Fibroblast of skin of left quadriceps (primary cell): Measurements from ENCODE around the gene SRRM4.
"Not testable (repeated sequence)": the region's sequence is repeated elsewhere in the genome, so short reads cannot be mapped to it uniquely, and the experiment has no call there.

ENCODE experiments used
- DNase-seq, 2 experiments: peaks; one replicate each; pipeline ENCODE4 v3.0.0-alpha.2; 2013; ENCODE audit warnings: low read depth in 2 of 2

The SRRM4 gene

DNA sequence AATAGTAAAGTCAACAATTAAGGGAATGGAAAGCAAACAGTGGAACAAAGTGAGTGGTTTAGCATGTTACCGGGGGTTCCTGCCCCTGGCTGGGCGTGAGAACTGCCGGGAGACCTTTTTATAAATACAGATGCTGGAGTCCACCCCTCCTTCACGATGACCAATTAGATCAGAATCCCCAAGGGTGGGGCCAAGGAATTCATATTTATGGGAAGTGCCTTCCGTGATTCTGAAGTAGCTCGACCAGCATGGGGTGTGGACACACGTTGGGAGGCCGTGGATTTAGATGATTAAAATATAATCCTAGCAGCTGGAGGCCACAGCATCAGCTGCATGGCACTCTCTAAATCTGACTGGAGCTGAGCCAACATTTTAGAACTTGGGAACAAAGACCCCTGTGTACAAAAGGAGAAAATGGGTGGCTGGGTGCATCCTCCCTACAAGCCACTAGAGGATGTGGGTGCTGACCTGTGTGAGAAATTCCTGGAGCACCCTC, 87.9 kb downstream of the SRRM4 start:
- no peak for DNase-seq

- DNase-seq, result no peak
These were observed 89.8 kb downstream of the SRRM4 start for GRCh38 chr12:119071176-119071575.

DNA sequence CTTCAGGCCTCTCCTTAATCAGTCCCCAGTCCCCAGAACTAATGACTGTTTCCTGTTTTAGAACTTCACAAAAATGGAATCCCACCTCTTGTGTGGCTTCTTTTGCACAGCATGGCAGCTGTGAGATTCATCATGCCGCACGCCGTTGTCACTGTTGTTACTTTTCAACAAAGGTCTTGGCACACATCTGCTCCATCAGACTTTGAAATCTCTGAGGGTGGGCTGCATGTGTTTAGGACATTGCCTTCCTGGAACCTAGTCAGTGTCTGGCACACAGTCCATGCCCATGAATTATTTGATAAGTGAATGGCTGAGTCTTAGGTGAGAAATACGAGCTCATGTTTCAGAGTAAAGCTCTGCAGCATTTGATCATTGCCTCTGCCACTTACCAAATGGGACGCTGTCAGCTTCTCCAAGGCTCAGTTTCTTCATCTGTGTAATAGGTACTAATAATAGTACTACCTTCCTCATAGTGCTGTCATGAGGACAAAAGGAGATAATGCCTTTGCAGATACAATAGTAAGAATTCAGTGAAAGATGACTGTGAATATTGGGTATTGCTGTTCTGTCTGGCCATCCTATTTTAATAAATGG, 90.4 kb downstream of the SRRM4 start:
- no peak for DNase-seq

DNA sequence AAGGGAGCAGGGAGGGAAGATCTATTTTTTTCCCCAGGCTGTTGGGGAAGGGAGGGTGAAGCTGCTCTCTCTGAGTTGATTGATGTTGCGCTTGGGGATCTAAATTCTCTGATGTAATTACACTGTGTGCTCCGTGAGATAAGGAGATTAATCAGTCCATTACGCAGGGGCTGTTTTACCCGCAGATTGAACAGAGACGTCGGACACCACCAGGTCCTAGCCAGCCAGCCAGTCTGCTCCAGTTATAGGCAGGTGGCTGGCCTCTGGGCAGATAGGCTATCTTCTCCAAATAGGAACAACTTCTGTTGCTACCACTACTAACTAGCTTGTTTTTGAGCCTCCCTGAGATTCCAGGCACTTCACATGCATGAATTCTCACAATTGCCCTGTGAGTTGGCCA, 91.1 kb downstream of the SRRM4 start:
- no peak for DNase-seq

DNA sequence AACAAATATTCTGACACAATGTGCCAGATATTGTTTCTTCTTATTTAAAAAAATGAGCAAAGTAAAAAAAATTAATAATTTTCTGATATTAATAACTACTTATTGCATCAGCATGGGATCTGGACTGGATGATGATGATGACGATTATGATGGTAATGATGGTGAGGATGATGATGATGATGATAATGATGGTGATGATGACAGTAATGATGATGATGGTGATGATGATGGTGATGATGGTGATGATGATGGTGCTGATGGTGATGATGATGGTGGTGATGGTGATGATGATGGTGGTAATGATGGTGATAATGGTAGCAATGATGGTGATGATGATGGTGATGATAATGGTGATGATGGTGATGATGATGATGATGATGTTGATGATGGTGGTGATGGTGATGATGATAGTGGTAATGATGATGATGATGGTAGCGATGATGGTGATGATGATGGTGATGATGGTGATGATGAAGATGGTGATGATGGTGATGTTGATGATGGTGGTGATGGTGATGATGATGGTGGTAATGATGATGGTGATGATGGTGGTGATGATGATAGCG, 94.0 kb downstream of the SRRM4 start:
- no peak for DNase-seq

DNA sequence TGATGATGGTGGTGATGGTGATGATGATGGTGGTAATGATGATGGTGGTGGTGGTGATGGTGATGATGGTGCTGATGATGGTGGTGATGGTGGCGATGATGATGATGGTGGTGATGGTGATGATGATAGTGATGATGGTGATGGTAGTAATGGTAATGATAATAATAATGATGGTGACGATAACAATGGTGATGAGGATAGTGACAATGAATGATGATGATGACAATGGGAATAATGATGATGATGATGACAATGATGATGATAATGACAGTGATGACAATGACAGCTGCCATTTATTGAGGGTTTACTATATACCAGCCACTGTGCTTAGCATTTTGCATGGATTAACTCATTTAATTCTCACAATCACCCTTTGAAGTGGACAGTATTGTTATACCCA, 94.6 kb downstream of the SRRM4 start:
- no peak for DNase-seq

- DNase-seq, result no peak
These were observed 98.2 kb downstream of the SRRM4 start for GRCh38 chr12:119079530-119079929.

- no peak for DNase-seq
These were observed 100.7 kb downstream of the SRRM4 start for GRCh38 chr12:119082016-119082415.

DNA sequence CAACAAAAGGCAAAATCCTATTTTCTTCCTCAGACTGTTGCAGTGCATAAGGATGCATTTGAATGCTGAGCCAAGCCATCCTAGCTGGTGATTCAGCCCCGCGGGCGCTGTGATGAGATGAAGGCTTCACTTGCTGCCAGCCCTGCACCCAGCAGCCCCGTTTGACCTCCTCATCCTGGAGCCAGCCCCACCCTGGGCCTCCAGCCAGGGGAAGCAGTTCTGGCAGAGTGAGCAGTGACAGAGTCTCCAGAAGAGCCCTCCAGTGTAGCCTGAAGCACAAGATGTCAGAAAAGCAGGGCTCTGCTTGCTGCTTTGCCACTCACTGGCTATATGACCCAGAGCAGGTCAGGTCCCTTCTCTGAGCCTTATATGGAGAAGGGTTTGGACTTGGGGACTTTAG, 101.2 kb downstream of the SRRM4 start:
- DNase-seq, result no peak

DNA sequence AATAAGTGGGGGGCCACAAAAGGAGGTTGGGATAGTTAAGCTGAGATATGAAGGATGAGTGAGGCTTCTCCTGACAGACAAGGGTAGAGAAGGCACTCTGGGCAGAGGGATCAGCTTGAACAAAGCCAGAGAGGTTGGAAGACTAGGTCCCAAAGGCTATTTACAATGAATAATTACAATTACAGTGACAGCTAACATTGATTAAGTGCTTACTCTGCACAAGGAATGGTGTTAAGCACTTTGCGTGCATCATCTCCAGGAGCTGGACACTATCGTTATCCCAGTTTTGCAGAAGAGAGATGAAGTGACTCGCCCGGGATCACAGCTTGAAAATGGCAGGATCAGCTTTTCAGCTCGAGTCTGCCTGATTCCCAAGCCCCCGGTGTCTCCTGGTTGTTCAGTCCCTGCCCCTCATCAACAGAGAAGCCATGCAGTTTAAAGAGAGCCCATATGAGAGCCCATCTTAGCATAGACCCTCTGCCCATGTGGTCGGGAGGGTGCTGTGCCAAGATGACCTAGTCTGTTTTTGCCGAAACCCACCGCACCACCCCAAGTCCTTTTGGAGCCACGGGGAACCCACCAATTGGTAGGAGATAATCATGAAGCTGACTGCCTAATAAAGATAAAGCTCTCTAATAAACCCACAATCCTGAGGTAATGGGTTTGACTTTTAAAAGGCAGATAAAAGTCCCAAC, 107.5 kb downstream of the SRRM4 start:
- DNase-seq, result no peak

- no peak for DNase-seq
These were observed 108.2 kb downstream of the SRRM4 start for GRCh38 chr12:119089380-119090013.

GRCh38 chr12:119090276-119090675, 108.9 kb downstream of the SRRM4 start:
- DNase-seq, result no peak

- DNase-seq, result no peak
These were observed 109.5 kb downstream of the SRRM4 start for GRCh38 chr12:119090865-119091264.

DNA sequence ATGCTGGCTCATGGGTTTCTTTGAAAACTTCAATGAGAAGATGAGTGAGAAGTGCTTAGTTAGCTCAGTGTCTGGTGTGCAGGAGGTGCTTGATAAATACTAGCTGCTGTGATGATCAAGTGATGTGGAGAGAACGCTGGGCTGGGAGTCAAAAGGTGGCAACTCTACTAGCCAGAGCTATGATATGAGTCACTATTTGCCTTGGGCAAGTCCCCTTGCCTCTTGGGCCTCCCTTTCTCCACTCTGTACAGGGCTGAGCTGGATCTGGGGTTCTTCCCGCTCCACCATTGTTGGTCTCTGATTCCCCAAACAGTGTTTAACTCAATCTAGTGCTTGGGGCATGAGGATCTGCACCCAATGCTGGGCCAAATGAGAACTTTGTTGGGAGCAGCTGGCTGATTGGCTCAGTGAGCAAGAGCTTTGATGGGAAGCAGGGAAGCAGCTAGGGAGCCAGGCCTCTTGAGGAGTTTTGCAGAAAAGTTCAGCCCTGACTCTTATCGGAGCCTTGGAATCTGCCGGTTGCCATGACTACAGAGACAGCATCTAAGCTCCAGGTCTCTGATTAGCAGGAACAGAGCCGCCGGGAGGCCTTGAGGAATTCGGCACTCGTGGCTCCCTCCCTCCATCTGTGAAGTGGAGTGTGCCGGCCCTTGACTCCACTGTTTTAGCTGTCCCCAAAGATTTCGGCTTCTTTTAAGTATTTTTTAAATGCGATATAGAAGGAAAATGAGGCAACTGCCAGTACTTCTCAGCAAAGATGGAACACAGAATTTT, 115.3 kb downstream of the SRRM4 start:
- no peak for DNase-seq

DNA sequence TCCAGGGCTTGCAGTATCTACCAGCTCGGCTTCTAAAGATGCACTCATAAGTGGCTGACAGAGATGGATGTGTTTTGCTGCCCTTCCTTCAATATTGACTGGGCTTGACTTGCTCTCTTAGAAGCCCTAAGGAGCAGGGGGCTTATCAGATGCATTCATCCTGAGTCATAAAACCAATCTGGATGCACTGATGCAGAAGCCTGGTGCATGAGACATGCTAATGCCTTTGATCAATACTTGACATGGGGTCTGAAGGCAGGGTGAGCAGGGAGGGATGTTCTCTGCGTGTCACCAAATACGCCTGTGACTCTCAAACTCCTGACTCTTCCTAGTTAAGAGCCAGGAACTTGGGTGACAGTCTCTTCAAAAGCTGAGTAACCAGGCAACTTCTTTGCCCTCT, 119.6 kb downstream of the SRRM4 start:
- DNase-seq, result no peak

DNA sequence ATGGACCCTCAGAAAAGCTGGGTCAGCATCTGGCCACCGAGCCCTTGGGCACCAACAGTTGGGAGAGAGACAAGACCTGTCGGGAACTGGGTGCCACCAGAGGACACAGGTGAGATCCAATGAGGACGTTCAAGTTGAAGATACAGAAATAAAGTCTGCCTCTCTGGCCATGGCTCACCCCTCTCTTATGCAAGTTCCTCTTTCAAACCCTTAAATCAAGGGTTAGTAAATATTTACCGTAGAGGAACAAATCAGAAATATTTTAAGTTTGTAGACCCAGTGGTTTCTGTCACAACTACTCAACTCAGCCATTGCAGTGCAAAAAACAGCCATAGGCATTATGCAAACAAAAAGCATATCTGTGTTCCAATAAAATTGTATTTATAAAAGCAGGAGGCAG, 120.9 kb downstream of the SRRM4 start:
- no peak for DNase-seq

GRCh38 chr12:119102714-119103113, 121.4 kb downstream of the SRRM4 start:
- DNase-seq, result no peak

GRCh38 chr12:119104969-119105368, 123.6 kb downstream of the SRRM4 start:
- DNase-seq, result not testable (repeated sequence)

- DNase-seq, result no peak
These were observed 132.2 kb downstream of the SRRM4 start for GRCh38 chr12:119113496-119113986.

- DNase-seq, result no peak
These were observed 133.0 kb downstream of the SRRM4 start for GRCh38 chr12:119114294-119114693.

GRCh38 chr12:119115296-119115905, 134.1 kb downstream of the SRRM4 start:
- DNase-seq, result peak; percentile 3 to 5
